Lung (tissue), 12 donors: ENCODE measurements around the gene CD300E. TPM values are rescaled to one million over a fixed set of nuclear protein-coding genes. Genes with fewer than 3 reads are reported as not detected.

ENCODE experiments used
- ATAC-seq: fragments of 200-7000 bp; cut with Tn5 transposase; one replicate; pipeline ENCODE4 v1.9.1; 2020; ENCODE audit warnings: moderate number of reproducible peaks; ENCODE audit not compliant: insufficient read depth, low FRiP score
- DNase-seq, 3 donors: peaks; one replicate each; pipeline ENCODE4 v3.0.0-alpha.2; 2013 to 2017
- H3K27ac ChIP-seq, 2 donors: one replicate each; pipeline ENCODE4 v1.5.1; 2013; ENCODE audit warnings: mild to moderate bottlenecking in 2 of 2, moderate library complexity in 2 of 2, control low read depth in 1 of 2, inconsistent platforms in 1 of 2, low read depth in 1 of 2, low read length in 1 of 2
- H3K27me3 ChIP-seq, 3 donors: one replicate each; pipeline ENCODE4 v1.5.1; 2013; ENCODE audit warnings: low read length in 2 of 3; ENCODE audit not compliant: control insufficient read depth in 3 of 3, insufficient read depth in 3 of 3
- H3K36me3 ChIP-seq, 4 donors: one replicate each; pipeline ENCODE4 v1.5.1; 2013; ENCODE audit warnings: low read length in 4 of 4, mild to moderate bottlenecking in 1 of 4, moderate library complexity in 1 of 4; ENCODE audit not compliant: control insufficient read depth in 4 of 4, insufficient read depth in 4 of 4
- H3K4me1 ChIP-seq, 5 donors: one replicate each; pipeline ENCODE4 v1.5.1; 2013; ENCODE audit warnings: low read length in 5 of 5, mild to moderate bottlenecking in 2 of 5, moderate library complexity in 1 of 5; ENCODE audit not compliant: control insufficient read depth in 5 of 5, insufficient read depth in 5 of 5
- H3K4me3 ChIP-seq: one replicate; pipeline ENCODE4 v1.5.1; 2013; ENCODE audit warnings: mild to moderate bottlenecking, control low read depth, moderate library complexity
- H3K9ac ChIP-seq, 2 donors: one replicate each; pipeline ENCODE4 v1.5.1; 2013; ENCODE audit warnings: low read length in 2 of 2, control low read depth in 1 of 2; ENCODE audit not compliant: insufficient read depth in 1 of 2
- H3K9me3 ChIP-seq, 4 donors: one replicate each; pipeline ENCODE4 v1.5.1; 2013; ENCODE audit warnings: low read length in 3 of 4, mild to moderate bottlenecking in 1 of 4, moderate library complexity in 1 of 4; ENCODE audit not compliant: control insufficient read depth in 4 of 4, insufficient read depth in 3 of 4
- whole genome bisulfite sequencing, 2 donors: extraction: QIAGEN DNeasy Blood & Tissue Kit; methylation state at CpG; one replicate each; pipeline ENCODE4 v1.1.7; 2013; 5-methylcytosine and 5-hydroxymethylcytosine counted together
- polyA plus RNA-seq, 2 donors: library from polyadenylated mRNA; stranded (reverse); fragments of 200-250 nt; gene quantifications; one replicate each; pipeline ENCODE4 v1.2.1, GENCODE V29; 2013
- total RNA-seq, 2 donors: library from RNA; depleted of rRNA in 1 of 2; stranded (reverse); fragments of >200 nt in 1 of 2; gene quantifications; one replicate each; pipeline ENCODE4 v1.2.1, GENCODE V29; 2014 to 2021
- TF ChIP-seq, protein P1 (sequence below): IDR thresholded peaks from 2 replicates; pipeline ENCODE4 v1.5.1; 2012; ENCODE audit warnings: mild to moderate bottlenecking; ENCODE audit errors: control extremely low read depth, extremely low read depth
- donor health status: control.
- donor health status: control.
- donor health status: Bipolar disorder and iron deficiency.
- donor health status: healthy.
- donor health status: DM: yes; HTN: yes; CAD: no.

Gene CD300E
- total and polyA plus RNA-seq, 4 donors, result 3.4 to 81.6 (median 11.2) TPM

DNA sequence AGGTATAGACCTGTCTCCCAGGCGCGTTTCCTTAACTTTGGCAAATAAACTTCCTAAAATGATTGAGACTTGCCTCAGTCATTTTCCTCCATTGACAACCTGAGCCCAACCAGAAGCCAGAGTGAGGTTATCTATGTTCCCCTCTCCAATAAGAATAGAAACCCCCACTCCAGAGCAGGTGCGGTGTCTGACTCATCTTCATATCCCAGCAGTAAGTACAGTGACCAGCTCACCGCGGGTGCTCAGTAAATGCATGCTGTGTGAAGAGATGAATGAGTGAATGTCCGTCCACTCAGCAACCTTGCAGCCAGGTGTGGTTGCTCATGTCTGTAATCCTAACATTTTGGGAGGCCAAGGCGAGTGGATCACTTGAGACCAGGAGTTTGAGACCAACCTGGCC, 19.5 kb upstream of the CD300E start:
- ATAC-seq, result no peak
- TF ChIP-seq, protein P1, sequence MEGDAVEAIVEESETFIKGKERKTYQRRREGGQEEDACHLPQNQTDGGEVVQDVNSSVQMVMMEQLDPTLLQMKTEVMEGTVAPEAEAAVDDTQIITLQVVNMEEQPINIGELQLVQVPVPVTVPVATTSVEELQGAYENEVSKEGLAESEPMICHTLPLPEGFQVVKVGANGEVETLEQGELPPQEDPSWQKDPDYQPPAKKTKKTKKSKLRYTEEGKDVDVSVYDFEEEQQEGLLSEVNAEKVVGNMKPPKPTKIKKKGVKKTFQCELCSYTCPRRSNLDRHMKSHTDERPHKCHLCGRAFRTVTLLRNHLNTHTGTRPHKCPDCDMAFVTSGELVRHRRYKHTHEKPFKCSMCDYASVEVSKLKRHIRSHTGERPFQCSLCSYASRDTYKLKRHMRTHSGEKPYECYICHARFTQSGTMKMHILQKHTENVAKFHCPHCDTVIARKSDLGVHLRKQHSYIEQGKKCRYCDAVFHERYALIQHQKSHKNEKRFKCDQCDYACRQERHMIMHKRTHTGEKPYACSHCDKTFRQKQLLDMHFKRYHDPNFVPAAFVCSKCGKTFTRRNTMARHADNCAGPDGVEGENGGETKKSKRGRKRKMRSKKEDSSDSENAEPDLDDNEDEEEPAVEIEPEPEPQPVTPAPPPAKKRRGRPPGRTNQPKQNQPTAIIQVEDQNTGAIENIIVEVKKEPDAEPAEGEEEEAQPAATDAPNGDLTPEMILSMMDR, result no peak
- H3K27me3 ChIP-seq, result peaks cover 0 to 13% (median 2%) of the 10 kb centered on the region in 3 donors
- no peak for DNase-seq
- WGBS, 2 donors, result 86 to 91% methylated on average over 5 to 7 of the region's 7 CpGs
- H3K4me1 ChIP-seq, result no peaks in the 10 kb centered on the region
- no peak overlapping the region for H3K4me3 ChIP-seq
- H3K27ac ChIP-seq, result no peak overlapping the region
- H3K9ac ChIP-seq, result no peak overlapping the region
- H3K36me3 ChIP-seq, result no peaks in the 10 kb centered on the region
- no peaks in the 10 kb centered on the region for H3K9me3 ChIP-seq

DNA sequence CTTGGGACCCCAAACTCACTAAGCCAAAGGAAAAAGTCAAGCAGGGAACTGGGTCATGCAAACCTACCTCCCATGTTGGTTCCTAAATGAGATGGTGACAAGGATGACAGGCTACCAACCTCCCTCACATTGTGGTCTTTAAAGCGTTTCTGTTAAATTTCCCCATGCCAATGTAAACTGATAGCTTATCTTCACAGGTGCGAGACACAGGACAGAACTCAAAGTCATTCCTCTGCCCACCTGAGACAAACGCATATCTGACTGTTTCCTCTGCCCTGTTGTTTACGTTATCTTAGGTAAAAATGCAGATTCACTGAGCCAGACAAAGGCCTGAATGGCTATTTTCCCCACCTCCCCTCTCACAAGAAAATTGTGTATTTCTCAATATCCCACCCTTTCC, 19.0 kb upstream of the CD300E start:
- H3K27ac ChIP-seq, result no peak overlapping the region
- no peaks in the 10 kb centered on the region for H3K4me1 ChIP-seq
- peaks cover 0 to 15% (median 2%) of the 10 kb centered on the region in 3 donors for H3K27me3 ChIP-seq
- TF ChIP-seq, protein P1, result no peak
- H3K36me3 ChIP-seq, result no peaks in the 10 kb centered on the region
- no peaks in the 10 kb centered on the region for H3K9me3 ChIP-seq
- WGBS, 2 donors, result 45 to 68% methylated on average over 4 of the region's 4 CpGs
- H3K9ac ChIP-seq, result no peak overlapping the region
- ATAC-seq, result no peak
- no peak for DNase-seq
- H3K4me3 ChIP-seq, result no peak overlapping the region

DNA sequence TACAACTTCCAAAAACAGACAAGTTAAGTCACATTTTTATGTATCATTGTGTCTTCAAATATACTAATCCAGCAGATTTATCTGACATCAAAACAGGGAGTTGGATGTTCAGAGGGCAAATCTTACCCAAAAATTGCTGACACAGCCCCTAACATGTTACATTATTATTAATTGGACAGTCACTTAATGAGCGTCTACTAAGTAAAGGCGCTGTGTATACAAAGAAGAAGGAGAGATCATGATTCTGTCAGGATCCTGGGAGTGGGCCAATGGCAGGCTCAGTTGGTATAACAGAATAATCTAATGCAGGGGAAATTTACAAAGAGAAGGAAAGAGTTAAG, 18.4 kb upstream of the CD300E start:
- no peaks in the 10 kb centered on the region for H3K9me3 ChIP-seq
- DNase-seq (no peak), ATAC-seq (no peak)
- no peaks in the 10 kb centered on the region for H3K36me3 ChIP-seq
- peaks cover 0 to 15% (median 2%) of the 10 kb centered on the region in 3 donors for H3K27me3 ChIP-seq
- WGBS, 2 donors, result 67 to 74% methylated on average over 2 of the region's 2 CpGs
- H3K27ac ChIP-seq, result no peak overlapping the region
- H3K9ac ChIP-seq, result no peak overlapping the region
- H3K4me3 ChIP-seq, result no peak overlapping the region
- H3K4me1 ChIP-seq, result no peaks in the 10 kb centered on the region
- TF ChIP-seq, protein P1, result no peak

DNA sequence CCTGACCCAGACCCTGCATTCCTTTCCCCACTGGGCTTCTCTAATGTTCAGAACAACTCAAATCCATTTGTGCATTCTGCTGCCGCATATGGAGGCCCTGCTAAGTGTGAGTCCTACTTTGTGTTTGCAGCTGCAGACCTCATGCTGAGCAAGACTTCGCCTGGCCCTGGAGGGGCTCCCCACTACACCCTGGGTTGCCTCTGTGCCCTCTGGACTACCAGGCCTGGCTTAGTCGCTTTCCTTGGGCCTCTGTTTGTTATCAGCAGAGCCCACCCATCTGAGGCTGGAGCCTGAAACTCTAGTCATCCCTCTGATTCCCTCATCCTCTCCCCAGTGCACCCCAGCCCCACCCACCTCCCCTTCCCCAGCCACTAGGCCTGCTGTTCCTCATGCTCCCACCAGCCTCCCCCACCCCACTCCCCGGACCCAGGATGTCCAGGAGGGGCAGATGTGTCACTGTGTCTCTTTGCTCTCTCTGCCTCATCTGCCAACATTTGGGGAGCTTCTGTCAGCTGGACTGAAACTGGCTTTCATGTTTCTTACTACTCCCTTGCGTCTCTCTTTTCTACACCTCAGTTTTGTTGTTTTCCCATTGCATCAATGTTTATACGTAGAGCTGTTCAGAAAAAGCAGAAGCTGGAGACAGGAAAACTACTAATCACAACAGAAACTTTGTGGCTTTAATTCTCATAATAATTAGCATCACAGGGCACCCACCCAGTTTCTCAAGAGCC, 17.9 kb upstream of the CD300E start:
- ATAC-seq, result no peak
- H3K9ac ChIP-seq, result no peak overlapping the region
- no peaks in the 10 kb centered on the region for H3K4me1 ChIP-seq
- TF ChIP-seq, protein P1, result no peak
- H3K36me3 ChIP-seq, result no peaks in the 10 kb centered on the region
- no peak overlapping the region for H3K4me3 ChIP-seq
- 48 to 58% methylated on average over 6 of the region's 6 CpGs for WGBS, 2 donors
- peaks cover 0 to 15% (median 2%) of the 10 kb centered on the region in 3 donors for H3K27me3 ChIP-seq
- H3K27ac ChIP-seq, result no peak overlapping the region
- H3K9me3 ChIP-seq, result no peaks in the 10 kb centered on the region
- DNase-seq, result no peak
